Psoas muscle (tissue), 8 donors: ENCODE measurements around the gene RPS6KA2. TPM values are rescaled to one million over a fixed set of nuclear protein-coding genes. Genes with fewer than 3 reads are reported as not detected.
A peak's percentile ranks its signal among the peaks of the same experiment; 100 is the strongest.
"Not testable (repeated sequence)": the region's sequence is repeated elsewhere in the genome, so short reads cannot be mapped to it uniquely, and the experiment has no call there.

Source experiments
- ATAC-seq, 4 donors: fragments of 200-7000 bp; cut with Tn5 transposase; one replicate each; pipeline ENCODE4 v1.9.1; 2020; ENCODE audit warnings: moderate library complexity in 3 of 4, mild to moderate bottlenecking in 2 of 4
- DNase-seq, 2 donors: peaks; one replicate each; pipeline ENCODE4 v3.0.0-alpha.2; 2020
- H3K27ac ChIP-seq: fragments of 200-600 bp; one replicate; pipeline ENCODE4 v1.8.0; 2022
- H3K27me3 ChIP-seq, 3 donors: fragments of 200-600 bp in 1 of 3; one replicate each; pipeline versions ENCODE4 v1.6.1 to v1.8.0; 2013 to 2022; ENCODE audit warnings: low read length in 2 of 3, mild to moderate bottlenecking in 2 of 3, moderate library complexity in 1 of 3; ENCODE audit not compliant: insufficient read depth in 3 of 3
- H3K36me3 ChIP-seq, 2 donors: fragments of 200-600 bp in 1 of 2; one replicate each; pipeline versions ENCODE4 v1.6.1 to v1.8.0; 2013 to 2022; ENCODE audit warnings: low read depth in 1 of 2, mild to moderate bottlenecking in 1 of 2, moderate library complexity in 1 of 2; ENCODE audit not compliant: insufficient read depth in 1 of 2
- H3K4me1 ChIP-seq: fragments of 200-600 bp; one replicate; pipeline ENCODE4 v1.8.0; 2022
- H3K4me3 ChIP-seq: fragments of 200-600 bp; one replicate; pipeline ENCODE4 v1.8.0; 2022; ENCODE audit warnings: mild to moderate bottlenecking
- H3K9me3 ChIP-seq: fragments of 200-600 bp; one replicate; pipeline ENCODE4 v1.8.0; 2022
- CTCF ChIP-seq: fragments of 200-600 bp; IDR thresholded peaks from one replicate; pipeline ENCODE4 v1.8.0; 2022; ENCODE audit warnings: antibody characterized with exemption
- WGBS, 3 donors: extraction: QIAGEN DNeasy Blood & Tissue Kit; methylation state at CpG; one replicate each; pipeline versions ENCODE4 v1.1.6 to v1.1.7; 2013; 5-methylcytosine and 5-hydroxymethylcytosine counted together
- intact Hi-C, 2 donors: fragments of 100-400 bp; cut with DNase I; formaldehyde crosslinking; loops; one replicate each; pipeline versions ENCODE4 v1.11.0 to v1.14.2; 2022
- polyA plus RNA-seq, 3 donors: library from polyadenylated mRNA; stranded (reverse); fragments of 200-250 nt; gene quantifications; one replicate each; pipeline ENCODE4 v1.2.3, GENCODE V29; 2013
- total RNA-seq, 4 donors: library from RNA; stranded (reverse); fragmentation: NEBNext Ultra II Directional in 2 of 4; extraction: Animal tissue kit (Norgen Biotek cat#: 25700) in 2 of 4; gene quantifications; one replicate each; pipeline versions ENCODE4 v1.2.1 to v1.2.4, GENCODE V29; 2021 to 2023
- donor health status: healthy with polysubstance abuse.
- donor health status: DM: no; HTN: no; CAD: no; lungs with moderate emphysema.
- donor health status: Bipolar disorder and iron deficiency.
- donor health status: healthy.
- donor health status: DM: yes; HTN: yes; CAD: no.
- donor health status: DM: no; HTN: no; CAD: no.
- donor health status: DM: no; HTN: no; CAD: no.
- donor health status: DM: yes; HTN: yes; CAD: no.

RPS6KA2 gene
- total and polyA plus RNA-seq, 7 donors = 7.8 to 40.4 (median 20.0) TPM

- no peak for ATAC-seq
- intact Hi-C loops = no loop called here
- Histone ChIP-seq H3K27ac (no peak overlapping the region), H3K36me3 (no peaks in the 10 kb centered on the region), H3K4me1 (no peaks in the 10 kb centered on the region), H3K27me3 (no peaks in the 10 kb centered on the region), H3K9me3 (no peaks in the 10 kb centered on the region), H3K4me3 (no peak overlapping the region)
- DNase-seq = no peak
- no peak for TF ChIP-seq CTCF
- 61 to 64% (median 62%) methylated on average over 5 of the region's 5 CpGs for WGBS, 3 donors
Measured at GRCh38 chr6:166387642-166388289, 239.3 kb downstream of the RPS6KA2 start.

- intact Hi-C loops = not testable (repeated sequence)
Measured at GRCh38 chr6:166387098-166387497, 240.0 kb downstream of the RPS6KA2 start.

GRCh38 chr6:166386111-166386510 lies 240.9 kb downstream of the RPS6KA2 start:
- H3K27me3 ChIP-seq = no peaks in the 10 kb centered on the region
- H3K27ac ChIP-seq = no peak overlapping the region
- H3K9me3 ChIP-seq = no peaks in the 10 kb centered on the region
- H3K4me3 ChIP-seq = no peak overlapping the region
- intact Hi-C loops = no loop called here
- TF ChIP-seq CTCF = no peak
- ATAC-seq (no peak), DNase-seq (no peak)
- H3K4me1 ChIP-seq = peaks cover 1% of the 10 kb centered on the region
- WGBS, 3 donors = 95 to 98% (median 97%) methylated on average over 9 of the region's 9 CpGs
- no peaks in the 10 kb centered on the region for H3K36me3 ChIP-seq

More at GRCh38 chr6:166387098-166387497, 240.0 kb downstream of the RPS6KA2 start:
- not testable (repeated sequence) for H3K27ac ChIP-seq, H3K36me3 ChIP-seq, H3K4me1 ChIP-seq, H3K9me3 ChIP-seq, H3K27me3 ChIP-seq, DNase-seq, H3K4me3 ChIP-seq, ATAC-seq
- WGBS, 3 donors = 95 to 98% (median 96%) methylated on average over 9 of the region's 9 CpGs

- WGBS, 3 donors = 18 to 26% (median 21%) methylated on average over 22 of the region's 22 CpGs
- intact Hi-C loops = loop anchor here (5.0 kb wide), 1 partner anchor 42 kb away; the partner anchor contains the start of gene SFT2D1 (in 2 of the 2)
- Histone ChIP-seq H3K27ac (peak overlapping the region; percentile 94), H3K4me3 (peak overlapping the region; percentile 92), H3K4me1 (peaks cover 23% of the 10 kb centered on the region)
- TF ChIP-seq CTCF = peak; percentile 31
- not testable (repeated sequence) for H3K27me3 ChIP-seq, ATAC-seq, H3K9me3 ChIP-seq, H3K36me3 ChIP-seq
- DNase-seq = peak in 1 of 2 donors; percentile 57
Measured at GRCh38 chr6:166383802-166384363, 243.2 kb downstream of the RPS6KA2 start.

GRCh38 chr6:166382933-166383801 lies 243.9 kb downstream of the RPS6KA2 start, which contains the start of gene MPC1:
TSS of gene MPC1 (minus strand) at chr6:166382940. CDS start at chr6:166382876, 64 bp downstream.
- Histone ChIP-seq H3K4me1 (peaks cover 25% of the 10 kb centered on the region), H3K4me3 (peak within 1 kb of the TSS; percentile 92), H3K36me3 (no peaks in the 10 kb centered on the region), H3K27me3 (no peaks in the 10 kb centered on the region), H3K9me3 (no peaks in the 10 kb centered on the region), H3K27ac (peak within 1 kb of the TSS; percentile 94)
- ATAC-seq (peak; percentile 96 to 98 (median 96)), DNase-seq (peak; percentile 98)
- 0 to 1% (median 0%) methylated on average over 58 to 94 of the region's 94 CpGs for WGBS, 3 donors
- no peak for TF ChIP-seq CTCF
- intact Hi-C loops = loop anchor here (5.0 kb wide), 1 partner anchor 41 kb away; the partner anchor contains the start of gene SFT2D1 (in 2 of the 2)
